Measurements from ENCODE around the gene PLA2G4D.

PLA2G4D gene

DNA sequence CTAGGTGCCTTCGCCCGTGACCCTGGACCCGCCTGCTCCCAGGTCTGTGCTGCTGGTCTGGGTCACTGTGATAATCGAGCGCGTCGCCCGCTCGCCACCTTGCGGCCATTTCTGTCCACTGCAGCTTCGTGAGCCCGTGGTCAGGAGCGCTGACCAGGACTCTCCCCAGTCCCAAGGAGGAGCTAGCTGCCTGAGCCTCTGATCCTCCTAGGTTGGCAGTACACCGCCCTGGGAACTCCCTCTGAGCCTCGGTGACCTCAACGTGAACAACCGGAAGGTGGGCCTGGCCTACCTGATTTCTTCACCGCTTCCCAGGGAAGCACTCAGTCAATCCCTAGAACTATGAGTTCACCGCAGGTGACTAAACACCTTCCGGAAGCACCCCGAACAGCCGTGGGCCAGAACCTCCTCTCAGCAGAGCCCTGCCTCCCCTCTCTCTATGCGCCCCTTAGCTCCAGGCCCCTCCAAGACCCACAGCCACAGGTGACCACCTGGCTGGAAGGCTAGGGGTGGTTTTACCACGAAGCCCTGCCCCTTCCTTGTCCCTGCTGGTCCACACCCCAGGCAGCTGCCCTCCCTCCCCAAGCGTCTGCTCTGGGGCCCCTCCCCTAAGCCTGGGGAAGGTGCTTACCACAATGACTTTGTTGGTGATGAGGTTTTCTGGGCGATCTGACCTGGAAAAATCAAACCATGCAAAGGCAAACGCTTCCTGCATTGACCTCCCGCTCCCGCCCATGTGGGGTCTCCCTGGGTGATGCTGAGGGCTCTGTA is 9.7 kb downstream of the PLA2G4D start:
- Mint-ChIP-seq H3K4me1 (no peaks in the 10 kb centered on the region), H3K36me3 (ENCODE audit: insufficient read depth) (no peaks in the 10 kb centered on the region), H3K4me3 (no peak overlapping the region), H3K27ac (ENCODE audit: low read depth) (no peak overlapping the region), H3K9me3 (no peaks in the 10 kb centered on the region), H3K27me3 (peaks cover 64% of the 10 kb centered on the region)
- DNase-seq (ENCODE audit: low spot score in 2 of 2) (no peak), ATAC-seq (replicated peaks; ENCODE audit: extremely low read depth, poor library complexity, severe bottlenecking) (no peak)

DNA sequence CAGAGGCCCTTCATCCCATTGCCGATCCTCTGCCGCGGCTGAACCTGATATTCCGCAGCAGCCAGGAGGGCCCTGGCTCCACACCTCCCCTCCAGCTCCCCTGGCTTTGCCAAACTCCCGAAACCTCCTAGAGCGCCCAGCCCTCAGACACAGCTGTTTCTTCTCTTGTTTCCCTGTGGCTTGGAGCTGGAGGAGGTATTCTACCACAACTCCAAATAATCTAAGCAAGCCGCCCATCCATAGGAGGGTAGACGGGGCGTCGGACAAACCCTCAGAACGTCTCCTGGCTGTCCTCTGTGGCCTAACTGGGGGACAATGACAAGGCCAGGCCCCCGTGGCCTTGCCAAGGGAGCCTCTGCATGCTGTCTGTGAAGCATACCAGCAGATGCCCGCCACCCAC is 10.4 kb downstream of the PLA2G4D start:
- no peak overlapping the region for H3K4me3 Mint-ChIP-seq
- no peak overlapping the region for H3K27ac Mint-ChIP-seq (ENCODE audit: low read depth)
- ATAC-seq (replicated peaks; ENCODE audit: extremely low read depth, poor library complexity, severe bottlenecking) = no peak
- H3K36me3 Mint-ChIP-seq (ENCODE audit: insufficient read depth) = no peaks in the 10 kb centered on the region
- no peak for DNase-seq (ENCODE audit: low spot score in 2 of 2)
- H3K27me3 Mint-ChIP-seq = peaks cover 57% of the 10 kb centered on the region
- no peaks in the 10 kb centered on the region for H3K4me1 Mint-ChIP-seq
- no peaks in the 10 kb centered on the region for H3K9me3 Mint-ChIP-seq

DNA sequence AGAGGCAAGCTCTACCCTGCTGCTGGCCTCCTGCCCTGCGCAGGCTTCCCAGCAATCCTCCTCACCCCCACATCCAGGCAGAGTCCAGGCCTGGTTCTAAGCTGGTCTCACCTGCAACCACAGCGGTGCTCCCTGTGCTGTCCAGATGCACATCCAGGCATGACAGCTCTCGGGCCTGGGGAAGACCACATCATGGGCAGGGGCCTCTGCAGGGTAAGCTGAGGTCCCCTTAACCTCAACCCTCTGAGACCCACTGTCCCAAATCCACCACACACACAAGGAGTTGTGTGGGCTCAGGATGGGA is 10.8 kb downstream of the PLA2G4D start:
- H3K4me3 Mint-ChIP-seq = no peak overlapping the region
- H3K27me3 Mint-ChIP-seq = peaks cover 53% of the 10 kb centered on the region
- H3K36me3 Mint-ChIP-seq (ENCODE audit: insufficient read depth) = no peaks in the 10 kb centered on the region
- no peak overlapping the region for H3K27ac Mint-ChIP-seq (ENCODE audit: low read depth)
- DNase-seq (ENCODE audit: low spot score in 2 of 2) = no peak
- no peaks in the 10 kb centered on the region for H3K4me1 Mint-ChIP-seq
- no peak for ATAC-seq (replicated peaks; ENCODE audit: extremely low read depth, poor library complexity, severe bottlenecking)
- H3K9me3 Mint-ChIP-seq = no peaks in the 10 kb centered on the region

DNA sequence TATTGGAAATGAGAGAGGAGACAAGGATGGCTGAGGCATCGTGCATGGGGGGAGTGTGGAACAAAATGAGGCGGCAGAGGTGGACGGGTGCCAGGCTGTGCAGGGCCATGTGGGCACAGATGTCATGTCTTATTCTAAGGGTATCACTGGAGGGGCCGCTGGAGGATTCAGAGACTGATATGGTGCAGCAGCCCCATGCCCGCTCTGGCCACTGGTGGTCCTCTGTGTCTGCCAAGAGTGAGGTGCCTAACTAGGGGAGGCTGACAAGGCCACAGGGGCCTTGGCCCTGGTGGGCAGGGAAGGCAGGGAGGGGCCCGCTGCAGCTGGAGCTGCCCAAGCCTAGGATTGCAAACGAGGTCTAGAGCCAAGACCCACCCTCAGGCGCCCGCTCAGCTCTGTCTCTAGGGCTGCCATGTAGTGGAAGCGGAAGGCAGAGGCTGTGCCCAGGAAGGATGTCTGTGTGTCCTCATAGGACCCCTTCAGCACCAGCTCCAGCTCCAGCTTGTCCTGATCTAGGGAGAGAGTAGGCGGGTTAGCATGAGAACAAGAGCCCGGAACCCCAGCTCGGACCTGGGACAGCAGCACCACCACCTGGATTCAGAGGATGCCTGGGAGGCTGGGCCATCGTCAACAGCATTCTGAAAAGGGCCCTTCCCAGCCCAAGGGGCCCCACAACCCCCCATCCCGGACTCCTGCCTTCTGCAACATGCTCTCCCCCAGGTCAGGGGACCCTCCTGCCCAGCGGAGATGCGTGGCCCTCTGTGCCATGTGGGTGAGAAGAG is 11.3 kb downstream of the PLA2G4D start:
- DNase-seq (ENCODE audit: low spot score in 2 of 2) (no peak), ATAC-seq (replicated peaks; ENCODE audit: extremely low read depth, poor library complexity, severe bottlenecking) (no peak)
- H3K27me3 Mint-ChIP-seq = peaks cover 48% of the 10 kb centered on the region
- H3K9me3 Mint-ChIP-seq = no peaks in the 10 kb centered on the region
- H3K4me3 Mint-ChIP-seq = no peak overlapping the region
- H3K36me3 Mint-ChIP-seq (ENCODE audit: insufficient read depth) = no peaks in the 10 kb centered on the region
- H3K4me1 Mint-ChIP-seq = no peaks in the 10 kb centered on the region
- no peak overlapping the region for H3K27ac Mint-ChIP-seq (ENCODE audit: low read depth)

DNA sequence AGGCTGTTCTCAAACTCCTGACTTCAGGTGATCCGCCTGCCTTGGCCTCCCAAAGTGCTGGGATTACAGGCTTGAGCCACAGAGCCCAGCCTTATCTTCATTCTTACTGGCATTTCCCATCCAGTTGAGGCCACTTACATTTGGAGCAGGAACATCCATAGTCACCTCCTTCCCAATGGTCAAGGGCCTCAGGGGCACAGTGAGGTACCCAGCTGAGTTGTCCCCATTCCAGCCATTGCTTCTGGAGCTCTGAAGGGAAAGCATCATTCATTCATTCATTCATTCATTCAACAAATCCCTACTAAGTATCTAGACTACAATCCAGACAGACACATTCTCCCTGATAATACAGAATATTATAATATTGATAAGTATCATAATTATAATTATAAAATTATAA is 12.2 kb downstream of the PLA2G4D start:
- Mint-ChIP-seq H3K4me1 (no peaks in the 10 kb centered on the region), H3K4me3 (no peak overlapping the region), H3K27me3 (peaks cover 39% of the 10 kb centered on the region), H3K36me3 (ENCODE audit: insufficient read depth) (no peaks in the 10 kb centered on the region), H3K27ac (ENCODE audit: low read depth) (no peak overlapping the region), H3K9me3 (no peaks in the 10 kb centered on the region)
- DNase-seq (ENCODE audit: low spot score in 2 of 2) (no peak), ATAC-seq (replicated peaks; ENCODE audit: extremely low read depth, poor library complexity, severe bottlenecking) (no peak)

DNA sequence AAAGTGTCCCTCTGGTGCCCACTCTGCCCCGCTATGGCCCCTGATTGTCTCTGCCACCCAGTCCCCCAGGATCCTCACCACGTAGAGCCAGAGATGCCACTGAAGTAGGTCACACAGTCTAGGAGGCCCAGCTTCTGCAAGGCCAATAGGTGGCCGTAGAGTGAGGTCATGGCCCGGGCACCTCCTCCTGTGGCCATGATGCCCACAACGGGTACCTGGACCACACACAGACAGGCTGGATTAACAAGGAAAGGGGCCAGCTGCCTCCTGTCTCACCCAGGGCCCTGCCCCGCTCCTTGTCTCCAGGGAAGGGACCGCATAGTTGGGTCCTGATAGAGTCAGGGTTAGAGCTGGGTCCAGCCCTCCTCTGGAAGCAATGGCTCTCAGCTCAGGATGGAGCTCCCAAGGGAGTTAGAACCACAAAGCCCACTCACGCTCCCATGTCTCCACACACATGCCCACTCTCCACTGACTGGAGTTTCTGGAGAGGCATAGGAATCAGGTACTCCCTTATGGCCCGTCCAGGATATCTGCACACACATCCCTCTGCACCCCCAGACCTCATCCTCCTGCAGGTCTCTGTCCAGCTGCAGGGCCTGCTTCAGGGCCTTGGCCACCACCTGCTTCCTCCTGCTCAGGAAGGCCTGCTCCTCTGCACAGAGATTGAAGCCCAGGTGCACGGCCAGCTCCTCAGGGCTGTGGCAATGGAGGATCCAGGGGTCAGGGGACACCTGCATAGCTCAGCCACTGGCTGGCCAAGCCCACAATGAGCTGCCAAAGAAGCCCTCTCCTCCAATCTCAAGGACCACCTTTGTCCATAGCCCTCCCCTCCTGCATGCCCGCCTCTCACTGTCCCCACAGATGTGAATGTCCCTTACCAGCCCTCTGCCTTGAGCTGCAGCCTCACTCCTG is 13.2 kb downstream of the PLA2G4D start:
- H3K36me3 Mint-ChIP-seq (ENCODE audit: insufficient read depth) = no peaks in the 10 kb centered on the region
- no peak overlapping the region for H3K4me3 Mint-ChIP-seq
- DNase-seq (ENCODE audit: low spot score in 2 of 2) (no peak), ATAC-seq (replicated peaks; ENCODE audit: extremely low read depth, poor library complexity, severe bottlenecking) (no peak)
- H3K4me1 Mint-ChIP-seq = no peaks in the 10 kb centered on the region
- no peak overlapping the region for H3K27ac Mint-ChIP-seq (ENCODE audit: low read depth)
- no peaks in the 10 kb centered on the region for H3K9me3 Mint-ChIP-seq
- H3K27me3 Mint-ChIP-seq = peaks cover 32% of the 10 kb centered on the region

DNA sequence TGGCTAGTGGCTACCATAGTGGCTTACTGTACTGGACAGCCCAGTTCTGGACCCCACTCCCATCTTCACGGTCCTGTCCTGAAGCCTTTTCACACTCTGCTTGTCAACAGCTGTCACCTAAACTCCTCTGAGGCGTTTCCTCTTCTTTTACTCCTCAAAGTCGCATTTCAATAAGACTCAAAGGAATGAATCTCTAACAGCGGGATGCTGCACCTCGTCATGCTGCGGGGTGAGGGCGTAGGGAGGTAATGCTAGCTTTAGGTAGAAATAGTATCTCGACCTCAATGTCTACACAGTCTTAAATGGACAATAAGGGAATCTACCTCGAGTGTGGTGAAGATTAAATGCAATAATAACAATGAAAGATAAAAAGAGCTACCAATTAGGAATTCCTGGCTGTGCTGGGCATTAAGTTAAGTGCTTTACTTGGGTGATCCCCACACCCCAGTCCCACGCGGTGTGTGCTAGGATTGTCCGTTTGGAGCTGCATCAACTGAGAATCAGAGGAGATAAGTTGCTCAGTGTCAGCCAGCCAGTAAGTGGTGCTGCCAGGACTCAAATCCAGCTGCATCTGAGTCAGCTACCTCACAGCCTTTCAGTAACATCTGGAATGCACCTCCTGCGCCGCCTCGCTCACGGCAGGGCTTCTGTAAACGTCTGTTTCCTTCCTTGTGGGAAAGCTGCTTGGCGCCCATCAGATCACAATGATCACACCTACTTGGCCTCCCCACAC is 14.0 kb downstream of the PLA2G4D start:
- Mint-ChIP-seq H3K4me1 (no peaks in the 10 kb centered on the region), H3K27me3 (peaks cover 32% of the 10 kb centered on the region), H3K27ac (ENCODE audit: low read depth) (no peak overlapping the region), H3K9me3 (no peaks in the 10 kb centered on the region), H3K4me3 (no peak overlapping the region), H3K36me3 (ENCODE audit: insufficient read depth) (no peaks in the 10 kb centered on the region)
- ATAC-seq (replicated peaks; ENCODE audit: extremely low read depth, poor library complexity, severe bottlenecking) (no peak), DNase-seq (ENCODE audit: low spot score in 2 of 2) (no peak)

DNA sequence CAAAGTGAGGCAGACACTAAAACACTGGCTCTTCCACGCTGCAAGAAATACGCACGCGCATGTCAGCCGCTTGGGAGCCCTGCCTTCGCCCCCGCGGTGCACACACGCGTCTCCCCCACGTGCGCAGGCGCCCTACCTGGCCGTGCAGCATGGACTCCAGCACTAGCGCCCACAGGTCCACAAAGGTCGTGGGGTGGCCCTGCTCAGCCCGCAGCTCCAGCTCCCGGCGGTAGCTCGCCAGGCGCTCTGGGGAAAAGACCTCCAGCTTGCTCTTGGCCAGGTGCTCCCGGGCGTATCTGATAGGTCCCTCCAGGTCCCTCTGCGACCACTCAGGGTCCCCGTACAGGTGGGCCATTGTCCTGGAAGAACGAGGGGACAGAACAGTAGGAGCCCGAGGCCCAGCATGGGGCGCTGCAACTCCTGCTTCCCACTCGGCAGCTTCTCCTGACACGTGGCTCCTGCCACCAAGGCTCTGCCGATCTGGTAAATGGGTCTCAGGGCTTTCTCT is 14.9 kb downstream of the PLA2G4D start:
- no peak for DNase-seq (ENCODE audit: low spot score in 2 of 2)
- H3K4me3 Mint-ChIP-seq = no peak overlapping the region
- ATAC-seq (replicated peaks; ENCODE audit: extremely low read depth, poor library complexity, severe bottlenecking) = no peak

DNA sequence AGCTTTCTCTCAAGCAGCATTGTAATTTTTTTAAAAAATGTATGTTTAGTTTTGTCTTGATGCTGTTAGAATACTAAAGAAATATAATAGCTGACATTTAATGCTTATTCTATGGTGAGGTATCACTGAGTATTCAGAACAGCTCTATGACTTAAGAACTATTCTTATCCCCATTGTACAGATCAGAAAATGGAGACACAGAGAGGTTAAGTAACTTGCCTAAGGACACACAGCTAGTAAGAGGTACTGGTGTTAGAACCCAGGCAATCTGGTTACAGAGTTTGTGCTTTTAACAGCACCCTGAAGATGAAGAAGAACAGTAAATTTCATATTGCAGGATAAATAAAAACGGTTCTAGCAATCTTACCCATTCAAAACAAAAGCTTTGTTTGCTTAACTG is 15.5 kb downstream of the PLA2G4D start:
- H3K27ac Mint-ChIP-seq (ENCODE audit: low read depth) = no peak overlapping the region
- H3K4me1 Mint-ChIP-seq = no peaks in the 10 kb centered on the region
- no peak for DNase-seq (ENCODE audit: low spot score in 2 of 2)
- peaks cover 20% of the 10 kb centered on the region for H3K27me3 Mint-ChIP-seq
- no peak for ATAC-seq (replicated peaks; ENCODE audit: extremely low read depth, poor library complexity, severe bottlenecking)
- no peaks in the 10 kb centered on the region for H3K9me3 Mint-ChIP-seq
- no peak overlapping the region for H3K4me3 Mint-ChIP-seq
- no peaks in the 10 kb centered on the region for H3K36me3 Mint-ChIP-seq (ENCODE audit: insufficient read depth)

More for the DNA sequence above, 14.9 kb downstream of the PLA2G4D start:
- Mint-ChIP-seq H3K27ac (ENCODE audit: low read depth) (no peak overlapping the region), H3K9me3 (no peaks in the 10 kb centered on the region), H3K36me3 (ENCODE audit: insufficient read depth) (no peaks in the 10 kb centered on the region), H3K27me3 (peaks cover 26% of the 10 kb centered on the region), H3K4me1 (no peaks in the 10 kb centered on the region)

DNA sequence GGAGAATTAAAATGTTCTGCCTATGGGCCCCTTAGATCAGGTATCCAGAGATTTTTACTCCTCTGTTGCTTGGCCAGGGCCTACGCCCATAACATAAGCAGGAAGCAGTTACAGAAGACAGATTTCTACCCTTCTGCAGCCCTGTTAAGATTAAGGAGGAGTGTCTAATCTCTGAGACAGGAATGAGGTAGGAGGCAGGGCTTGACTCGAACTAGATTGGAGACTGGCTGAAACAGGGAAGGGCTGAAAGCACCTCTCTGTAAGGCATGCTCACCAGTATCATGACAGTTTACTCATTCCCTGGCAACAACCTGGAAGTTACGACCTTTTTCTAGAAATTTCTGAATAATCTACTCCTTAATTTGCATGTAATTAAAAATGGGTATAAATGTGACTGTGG is 16.7 kb downstream of the PLA2G4D start:
- ATAC-seq (replicated peaks; ENCODE audit: extremely low read depth, poor library complexity, severe bottlenecking) (no peak), DNase-seq (ENCODE audit: low spot score in 2 of 2) (no peak)
- H3K36me3 Mint-ChIP-seq (ENCODE audit: insufficient read depth) = no peaks in the 10 kb centered on the region
- H3K4me1 Mint-ChIP-seq = no peaks in the 10 kb centered on the region
- no peak overlapping the region for H3K4me3 Mint-ChIP-seq
- H3K9me3 Mint-ChIP-seq = no peaks in the 10 kb centered on the region
- H3K27me3 Mint-ChIP-seq = peaks cover 15% of the 10 kb centered on the region
- no peak overlapping the region for H3K27ac Mint-ChIP-seq (ENCODE audit: low read depth)

DNA sequence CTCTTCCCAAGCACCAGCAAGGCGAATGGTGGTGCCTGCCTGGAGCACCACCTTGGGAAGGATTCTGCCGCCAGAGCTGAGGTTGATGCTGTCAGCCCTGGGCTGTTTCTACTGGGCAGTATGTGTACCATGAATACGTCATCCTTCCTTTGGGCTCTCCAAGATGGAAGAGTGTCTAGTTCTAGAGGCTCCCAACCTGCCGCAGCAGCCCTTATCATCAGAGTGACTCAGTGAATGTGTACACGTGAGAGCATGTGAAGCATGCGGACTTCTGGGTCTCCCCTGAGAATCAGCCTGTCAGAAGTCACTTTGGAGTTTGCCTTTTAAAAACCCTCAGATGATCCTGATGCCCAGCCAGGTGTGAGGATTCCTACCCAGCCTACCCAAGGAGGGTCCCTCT is 20.9 kb downstream of the PLA2G4D start:
- Mint-ChIP-seq H3K4me3 (no peak overlapping the region), H3K27me3 (peaks cover 12% of the 10 kb centered on the region), H3K9me3 (no peaks in the 10 kb centered on the region), H3K4me1 (no peaks in the 10 kb centered on the region), H3K27ac (ENCODE audit: low read depth) (no peak overlapping the region), H3K36me3 (ENCODE audit: insufficient read depth) (no peaks in the 10 kb centered on the region)
- DNase-seq (ENCODE audit: low spot score in 2 of 2) = no peak
- ATAC-seq (replicated peaks; ENCODE audit: extremely low read depth, poor library complexity, severe bottlenecking) = no peak

DNA sequence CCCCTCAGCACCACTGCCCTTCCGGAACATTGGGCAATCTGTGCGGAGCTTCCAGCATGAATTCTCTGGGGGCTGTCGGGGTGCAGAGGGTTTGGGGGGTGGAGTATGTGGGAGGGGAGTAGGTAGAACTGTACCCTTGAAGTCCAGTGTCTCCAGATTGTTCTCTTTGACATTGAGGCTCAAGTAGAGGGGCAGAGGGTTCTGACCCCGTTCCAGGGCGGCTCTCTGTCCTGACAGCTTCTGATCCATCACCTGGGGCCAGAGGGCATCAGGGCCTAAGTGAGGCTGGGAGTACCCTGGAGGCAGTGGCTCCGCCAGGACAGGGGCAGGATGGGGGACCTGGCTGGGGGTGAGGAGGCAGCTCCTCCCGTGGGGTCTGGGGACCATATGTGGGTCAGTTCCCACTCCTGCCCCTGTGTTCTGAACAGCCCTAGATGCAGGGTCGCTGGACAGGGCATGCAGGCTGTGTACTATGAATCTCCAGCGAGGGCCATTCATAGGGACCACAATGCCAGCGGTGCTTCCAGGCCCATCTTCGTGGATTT is 22.1 kb downstream of the PLA2G4D start:
- no peak for DNase-seq (ENCODE audit: low spot score in 2 of 2)
- Mint-ChIP-seq H3K9me3 (peaks cover 5% of the 10 kb centered on the region), H3K4me1 (no peaks in the 10 kb centered on the region), H3K4me3 (no peak overlapping the region), H3K36me3 (ENCODE audit: insufficient read depth) (no peaks in the 10 kb centered on the region), H3K27ac (ENCODE audit: low read depth) (no peak overlapping the region), H3K27me3 (peaks cover 20% of the 10 kb centered on the region)
- ATAC-seq (replicated peaks; ENCODE audit: extremely low read depth, poor library complexity, severe bottlenecking) = no peak
